WTC11 (cell line): Measurements from ENCODE around the gene NDUFAF7. TPM values are rescaled to one million over a fixed set of nuclear protein-coding genes. Genes with fewer than 3 reads are reported as not detected.

ENCODE experiments used
- ATAC-seq: fragments of 200-7000 bp; cut with Tn5 transposase; 2 replicates; pipeline ENCODE4 v1.10.0; 2021; ENCODE audit warnings: mild to moderate bottlenecking, moderate library complexity
- CTCF ChIA-PET: fragments of 300-600 bp; sonication (Branson Sonifier 250); formaldehyde crosslinking; loops from one replicate; lab custom pipeline; 2021; ENCODE audit warnings: antibody characterized with exemption; lab: Charles Lee
- POLR2A ChIA-PET: fragments of 350-600 bp; sonication (Branson Sonifier 250); formaldehyde crosslinking; loops from one replicate; lab custom pipeline; 2021; ENCODE audit warnings: antibody characterized with exemption; lab: Charles Lee
- DNase-seq: peaks from one replicate; pipeline ENCODE4 v3.0.0; 2021; ENCODE audit warnings: low spot score
- H3K27ac Mint-ChIP-seq: 2 replicates; pipeline ENCODE4 v1.8.0; 2021; ENCODE audit warnings: mixed read lengths
- H3K27me3 Mint-ChIP-seq: 2 replicates; pipeline ENCODE4 v1.8.0; 2021; ENCODE audit warnings: low read depth, mild to moderate bottlenecking, moderate library complexity, mixed read lengths
- H3K36me3 Mint-ChIP-seq: 2 replicates; pipeline ENCODE4 v1.8.0; 2021; ENCODE audit warnings: mixed read lengths
- H3K4me1 Mint-ChIP-seq: 2 replicates; pipeline ENCODE4 v1.8.0; 2022; ENCODE audit warnings: mixed read lengths
- H3K4me3 Mint-ChIP-seq: 2 replicates; pipeline ENCODE4 v1.8.0; 2021; ENCODE audit warnings: mild to moderate bottlenecking, moderate library complexity, mixed read lengths
- H3K9me3 Mint-ChIP-seq: 2 replicates; pipeline ENCODE4 v1.8.0; 2021; ENCODE audit warnings: mixed read lengths
- ATF2 ChIP-seq: sonication (generic); formaldehyde crosslinking; IDR thresholded peaks from 2 replicates; pipeline ENCODE4 v1.8.1; 2022; ENCODE audit warnings: low read depth, missing genetic modification reagents, borderline replicate concordance
- CTCF ChIP-seq: fragments of 200-600 bp; IDR thresholded peaks from 2 replicates; pipeline ENCODE4 v1.8.0; 2022; ENCODE audit warnings: antibody characterized with exemption
- E2F1 ChIP-seq: sonication (generic); formaldehyde crosslinking; IDR thresholded peaks from 2 replicates; pipeline ENCODE4 v1.8.0; 2022; ENCODE audit warnings: mild to moderate bottlenecking, missing genetic modification reagents
- EMX1 ChIP-seq: fragments of 250-450 bp; sonication (Bioruptor Pico); IDR thresholded peaks from 2 replicates; pipeline ENCODE4 v1.8.0; 2021; ENCODE audit warnings: mild to moderate bottlenecking
- FOXK1 ChIP-seq: sonication (generic); formaldehyde crosslinking; IDR thresholded peaks from 2 replicates; pipeline ENCODE4 v1.8.0; 2022; ENCODE audit warnings: mild to moderate bottlenecking, moderate library complexity, missing genetic modification reagents
- JUN ChIP-seq: sonication (generic); formaldehyde crosslinking; IDR thresholded peaks from 2 replicates; pipeline ENCODE4 v1.8.0; 2023; ENCODE audit warnings: mild to moderate bottlenecking, missing genetic modification reagents
- MLX ChIP-seq: sonication (generic); formaldehyde crosslinking; IDR thresholded peaks from 2 replicates; pipeline ENCODE4 v1.8.1; 2023; ENCODE audit warnings: mild to moderate bottlenecking, missing genetic modification reagents, moderate library complexity
- NR2C2 ChIP-seq: sonication (generic); formaldehyde crosslinking; IDR thresholded peaks from 2 replicates; pipeline ENCODE4 v1.8.0; 2022; ENCODE audit warnings: mild to moderate bottlenecking, missing genetic modification reagents
- SMAD3 ChIP-seq: sonication (generic); formaldehyde crosslinking; IDR thresholded peaks from 2 replicates; pipeline ENCODE4 v1.8.0; 2022; ENCODE audit warnings: missing genetic modification reagents, mild to moderate bottlenecking, borderline replicate concordance
- SOX15 ChIP-seq: fragments of 250-450 bp; sonication (Bioruptor Pico); IDR thresholded peaks from 2 replicates; pipeline ENCODE4 v1.9.0; 2021; ENCODE audit warnings: mild to moderate bottlenecking
- SP1 ChIP-seq: sonication (generic); formaldehyde crosslinking; conservative IDR thresholded peaks from 2 replicates; pipeline ENCODE4 v1.8.1; 2022; ENCODE audit warnings: missing genetic modification reagents
- TP53 ChIP-seq: sonication (generic); formaldehyde crosslinking; IDR thresholded peaks from 2 replicates; pipeline ENCODE4 v1.8.1; 2023; ENCODE audit warnings: mild to moderate bottlenecking, missing genetic modification reagents
- ZMAT4 ChIP-seq: fragments of 250-450 bp; sonication (Bioruptor Pico); IDR thresholded peaks from 2 replicates; pipeline ENCODE4 v1.9.0; 2021; ENCODE audit warnings: mild to moderate bottlenecking
- ZNF281 ChIP-seq: sonication (generic); formaldehyde crosslinking; IDR thresholded peaks from 2 replicates; pipeline ENCODE4 v1.8.0; 2023; ENCODE audit warnings: mild to moderate bottlenecking, missing genetic modification reagents
- ZNF423 ChIP-seq: fragments of 250-450 bp; sonication (Bioruptor Pico); IDR thresholded peaks from 2 replicates; pipeline ENCODE4 v2.1.2; 2022; ENCODE audit warnings: mild to moderate bottlenecking, moderate library complexity
- total RNA-seq: library from RNA; stranded (reverse); gene quantifications from 3 replicates; pipeline ENCODE4 v1.2.3, GENCODE V29; 2021

The NDUFAF7 gene
- total RNA-seq, 1 experiment from 2014 or later: 57.8 TPM

- TF ChIP-seq MLX (no peak), E2F1 (CRISPR knock-in tag) (no peak)
Measured at GRCh38 chr2:37243435-37243834, 12.0 kb downstream of the NDUFAF7 start (continued).

- no peak for DNase-seq
- ChIA-PET POLR2A (interaction anchor here (0.9 kb wide), 1 partner anchor 11 kb away, joined by 5 read pairs; no protein-coding TSS in a partner anchor), CTCF (no interaction called here)
- H3K4me1 Mint-ChIP-seq: peaks cover 4% of the 10 kb centered on the region; the same call in 1 of the 2 replicates
- TF ChIP-seq ZNF281 (CRISPR knock-in tag) (no peak), SP1 (no peak), ZMAT4 (CRISPR knock-in tag) (no peak), TP53 (CRISPR knock-in tag) (no peak), NR2C2 (CRISPR knock-in tag) (no peak), SOX15 (no peak), ZNF423 (CRISPR knock-in tag) (no peak), CTCF (no peak), FOXK1 (CRISPR knock-in tag) (no peak), EMX1 (CRISPR knock-in tag) (no peak), ATF2 (CRISPR knock-in tag) (no peak), JUN (CRISPR knock-in tag) (no peak), SMAD3 (no peak)
- H3K9me3 Mint-ChIP-seq: no peaks in the 10 kb centered on the region
- no peak for ATAC-seq
- H3K36me3 Mint-ChIP-seq: peaks cover 84% of the 10 kb centered on the region
- H3K4me3 Mint-ChIP-seq: no peak overlapping the region
- H3K27me3 Mint-ChIP-seq: no peaks in the 10 kb centered on the region
- peak overlapping the region; percentile 56; the same call in 1 of the 2 replicates for H3K27ac Mint-ChIP-seq
Measured at GRCh38 chr2:37244017-37244416, 12.6 kb downstream of the NDUFAF7 start.

- Mint-ChIP-seq H3K4me1 (peaks cover 4% of the 10 kb centered on the region; the same call in 1 of the 2 replicates), H3K4me3 (no peak overlapping the region), H3K27ac (peak overlapping the region; percentile 62), H3K36me3 (peaks cover 85% of the 10 kb centered on the region)
- DNase-seq (no peak), ATAC-seq (no peak)
- ChIA-PET POLR2A (no interaction called here), CTCF (no interaction called here)
- TF ChIP-seq MLX: no peak
- TF ChIP-seq, all 79 proteins: peak for 0
- H3K9me3 Mint-ChIP-seq: no peaks in the 10 kb centered on the region
- no peaks in the 10 kb centered on the region for H3K27me3 Mint-ChIP-seq
Measured at GRCh38 chr2:37244755-37245154, 13.3 kb downstream of the NDUFAF7 start.
